Measurements from ENCODE around the gene CTSW.

GRCh38 chr11:65891219-65892136, 11.8 kb downstream of the CTSW start:
- TF ChIP-seq CTCF (IDR thresholded peaks at IDR 0.05; ENCODE audit: poor library complexity, severe bottlenecking) (peak; percentile 51), EZH2 (IDR thresholded peaks at IDR 0.05; ENCODE audit: borderline replicate concordance, insufficient read depth, low read length, poor library complexity, severe bottlenecking) (no peak)

Data from neural cell (in vitro differentiated cells).